IMR-90 (cell line): ENCODE results near the gene NMBR. TPM values are rescaled to one million over a fixed set of nuclear protein-coding genes. Genes with fewer than 3 reads are reported as not detected.

Source experiments
- ATAC-seq: fragments of 200-7000 bp; cut with Tn5 transposase; 2 replicates; pipeline ENCODE4 v1.9.1; 2020; ENCODE audit warnings: low read depth, mild to moderate bottlenecking, moderate library complexity
- BruUV-seq: library from RNA; stranded (reverse); fragments of 400-500 nt; replicated peaks from 2 replicates; lab custom pipeline; 2021; lab: Mats Ljungman, UMichigan
- CTCF ChIA-PET: fragments of 300-600 bp; formaldehyde crosslinking; extraction: SDS; loops from one replicate; lab custom pipeline; 2021; ENCODE audit warnings: antibody characterized with exemption; lab: Yijun Ruan, JAX
- POLR2A ChIA-PET: fragments of 300-600 bp; sonication (Branson Sonifier 250); formaldehyde crosslinking; loops from one replicate; lab custom pipeline; 2022; ENCODE audit warnings: antibody characterized with exemption; ENCODE audit not compliant: unreplicated experiment; lab: Charles Lee
- DNase-seq: peaks from one replicate; pipeline ENCODE4 v3.0.0; 2013
- H2AFZ ChIP-seq: replicated peaks from 2 replicates; pipeline ENCODE3; 2013; ENCODE audit warnings: low read length, mild to moderate bottlenecking; ENCODE audit not compliant: poor library complexity
- H2AK5ac ChIP-seq: 2 replicates; pipeline ENCODE4 v1.6.1; 2013; ENCODE audit warnings: low read depth, low read length, inconsistent platforms
- H2AK9ac ChIP-seq: replicated peaks from 2 replicates; pipeline ENCODE3; 2013; ENCODE audit warnings: mild to moderate bottlenecking, low read depth, low read length, moderate library complexity; ENCODE audit not compliant: poor library complexity
- H2BK120ac ChIP-seq: 2 replicates; pipeline ENCODE4 v1.6.1; 2013; ENCODE audit warnings: low read depth, low read length, inconsistent platforms
- H2BK15ac ChIP-seq: 3 replicates; pipeline ENCODE4 v1.6.1; 2013; ENCODE audit warnings: low read depth, low read length, inconsistent platforms
- H2BK20ac ChIP-seq: 2 replicates; pipeline ENCODE4 v1.6.1; 2013; ENCODE audit warnings: low read depth, mild to moderate bottlenecking, inconsistent platforms, low read length, moderate library complexity
- H2BK5ac ChIP-seq: 2 replicates; pipeline ENCODE4 v1.6.1; 2013; ENCODE audit warnings: mild to moderate bottlenecking, low read depth, low read length, inconsistent platforms; ENCODE audit not compliant: poor library complexity, severe bottlenecking
- H3K14ac ChIP-seq: replicated peaks from 2 replicates; pipeline ENCODE4 v1.6.1; 2013; ENCODE audit warnings: low read depth, low read length, inconsistent platforms
- H3K18ac ChIP-seq: 2 replicates; pipeline ENCODE4 v1.6.1; 2013; ENCODE audit warnings: low read depth, low read length, control low read depth
- H3K23ac ChIP-seq: 2 replicates; pipeline ENCODE4 v1.6.1; 2013; ENCODE audit warnings: low read depth, low read length, inconsistent platforms
- H3K27ac ChIP-seq: 2 replicates; pipeline ENCODE4 v1.5.1; 2013; ENCODE audit warnings: mild to moderate bottlenecking, control low read depth, low read length; ENCODE audit not compliant: insufficient read depth
- H3K27me3 ChIP-seq: 2 replicates; pipeline ENCODE4 v1.6.1; 2013; ENCODE audit warnings: low read length; ENCODE audit not compliant: control insufficient read depth, insufficient read depth
- H3K36me3 ChIP-seq: 2 replicates; pipeline ENCODE4 v1.6.1; 2013; ENCODE audit warnings: low read length, mixed read lengths; ENCODE audit not compliant: control insufficient read depth, insufficient read depth
- H3K4ac ChIP-seq: 2 replicates; pipeline ENCODE4 v1.6.1; 2013; ENCODE audit warnings: low read depth, low read length, inconsistent platforms
- H3K4me1 ChIP-seq: 2 replicates; pipeline ENCODE4 v1.6.1; 2013; ENCODE audit warnings: low read length, mixed read lengths; ENCODE audit not compliant: control insufficient read depth, insufficient read depth
- H3K4me2 ChIP-seq: 2 replicates; pipeline ENCODE4 v1.6.1; 2013; ENCODE audit warnings: low read depth, mild to moderate bottlenecking, control low read depth, low read length, moderate library complexity
- H3K4me3 ChIP-seq: 2 replicates; pipeline ENCODE4 v1.5.1; 2013; ENCODE audit warnings: low read depth, mild to moderate bottlenecking, control low read depth, low read length, moderate library complexity; ENCODE audit not compliant: insufficient read depth
- H3K56ac ChIP-seq: 2 replicates; pipeline ENCODE4 v1.6.1; 2013; ENCODE audit warnings: low read length, inconsistent platforms; ENCODE audit not compliant: insufficient read depth; ENCODE audit errors: extremely low read depth
- H3K79me1 ChIP-seq, 2 experiments: 2 replicates each; pipeline ENCODE4 v1.6.1; 2013; ENCODE audit warnings: low read length in 2 of 2, inconsistent platforms in 1 of 2, low read depth in 1 of 2
- H3K9ac ChIP-seq: 2 replicates; pipeline ENCODE4 v1.6.1; 2013; ENCODE audit warnings: low read depth, low read length, control low read depth
- H3K9me1 ChIP-seq: 2 replicates; pipeline ENCODE4 v1.6.1; 2013; ENCODE audit warnings: low read length, inconsistent platforms; ENCODE audit not compliant: insufficient read depth
- H3K9me3 ChIP-seq: 2 replicates; pipeline ENCODE4 v1.6.1; 2013; ENCODE audit warnings: low read length; ENCODE audit not compliant: control insufficient read depth, insufficient read depth
- H4K20me1 ChIP-seq: 2 replicates; pipeline ENCODE4 v1.6.1; 2013; ENCODE audit warnings: low read length, inconsistent platforms; ENCODE audit not compliant: insufficient read depth
- H4K5ac ChIP-seq: 2 replicates; pipeline ENCODE4 v1.6.1; 2013; ENCODE audit warnings: mild to moderate bottlenecking, low read depth, low read length, control low read depth
- H4K8ac ChIP-seq, 2 experiments: 2 replicates each; pipeline ENCODE4 v1.6.1; 2013; ENCODE audit warnings: low read depth in 2 of 2, low read length in 2 of 2, control low read depth in 1 of 2, inconsistent platforms in 1 of 2
- H4K91ac ChIP-seq: 2 replicates; pipeline ENCODE4 v1.6.1; 2013; ENCODE audit warnings: low read depth, low read length, inconsistent platforms; ENCODE audit not compliant: insufficient read depth
- CEBPB ChIP-seq: IDR thresholded peaks from 2 replicates; pipeline ENCODE4 v1.6.1; 2012; ENCODE audit warnings: low read depth, low read length, improper control_type of control experiment
- MAFK ChIP-seq: IDR thresholded peaks from 2 replicates; pipeline ENCODE4 v1.6.1; 2012; ENCODE audit warnings: low read depth, low read length, improper control_type of control experiment
- WGBS, 2 experiments: methylation state at CpG; one replicate each; pipeline versions ENCODE4 v1.1.5 to v1.1.7; 2013; ENCODE audit warnings: missing lambda C conversion rate in 2 of 2; ENCODE audit not compliant: insufficient read length in 1 of 2; ENCODE audit errors: extremely low coverage in 2 of 2; 5-methylcytosine and 5-hydroxymethylcytosine counted together
- dilution Hi-C: fragments of 300-500 bp; cut with HindIII; formaldehyde crosslinking; loops from one replicate; pipeline ENCODE4 v1.14.3; 2018; ENCODE audit warnings: low sequenced_read_pairs; ENCODE audit not compliant: unreplicated experiment
- in situ Hi-C: fragments of 300-500 bp; cut with MboI; formaldehyde crosslinking; loops from 3 replicates; pipeline ENCODE4 v1.14.3; 2019; ENCODE audit warnings: low sequenced_read_pairs, inconsistent platforms, mixed read lengths
- intact Hi-C: fragments of 100-400 bp; cut with micrococcal nuclease; formaldehyde crosslinking; loops from 2 replicates; pipeline ENCODE4 v1.10.0; 2022
- polyA plus RNA-seq, 3 experiments: library from polyadenylated mRNA; depleted of rRNA; stranded (reverse); fragments of >200 nt; gene quantifications; 2 replicates each; pipeline ENCODE4 v1.2.3, GENCODE V29; 2012; ENCODE audit warnings: low replicate concordance in 1 of 3
- total RNA-seq: library from RNA; depleted of rRNA; stranded (reverse); fragments of >200 nt; gene quantifications from 2 replicates; pipeline ENCODE4 v1.2.3, GENCODE V29; 2012

NMBR gene
- total and polyA plus RNA-seq, 2 of the 4 experiments (the other 2 are of a cell fraction): not detected

GRCh38 chr6:142074516-142074915 is 72.4 kb downstream of the NMBR start:
- H3K79me1 ChIP-seq: no peaks in the 10 kb centered on the region
- H3K36me3 ChIP-seq: no peaks in the 10 kb centered on the region
- no peak overlapping the region for H3K27ac ChIP-seq
- no CpG with 5 or more reads among the region's 1 CpG for WGBS, 2 experiments
- H4K91ac ChIP-seq: no peak overlapping the region
- H2BK15ac ChIP-seq: no peak overlapping the region
- no peak overlapping the region for H3K23ac ChIP-seq
- no peak overlapping the region for H2BK120ac ChIP-seq
- no peak overlapping the region for H3K4ac ChIP-seq
- H2BK5ac ChIP-seq: no peak overlapping the region
- H2BK20ac ChIP-seq: no peak overlapping the region
- TF ChIP-seq MAFK (no peak), CEBPB (no peak)
- DNase-seq (peak; percentile 0), ATAC-seq (no peak)
- no peaks in the 10 kb centered on the region for H3K9me3 ChIP-seq
- H3K27me3 ChIP-seq: no peaks in the 10 kb centered on the region
- H3K9ac ChIP-seq: no peak overlapping the region
- ChIA-PET POLR2A (no interaction called here), CTCF (no interaction called here)
- BruUV-seq: no TSS peak
- H3K56ac ChIP-seq: no peak overlapping the region
- no peak overlapping the region for H3K18ac ChIP-seq
- H4K20me1 ChIP-seq: no peaks in the 10 kb centered on the region
- H3K4me2 ChIP-seq: no peak overlapping the region
- in situ Hi-C loops: no loop called here
- no peak overlapping the region for H2AK9ac ChIP-seq
- H3K4me1 ChIP-seq: no peaks in the 10 kb centered on the region
- H2AFZ ChIP-seq: no peak overlapping the region
- H3K9me1 ChIP-seq: no peaks in the 10 kb centered on the region
- H3K4me3 ChIP-seq: no peak overlapping the region
- no peak overlapping the region for H4K8ac ChIP-seq
- no peak overlapping the region for H2AK5ac ChIP-seq
- intact Hi-C loops: no loop called here
- no peak overlapping the region for H3K14ac ChIP-seq
- H4K5ac ChIP-seq: no peak overlapping the region
- dilution Hi-C loops: no loop called here
